ENCODE results near the gene GABBR2. TPM values are rescaled to one million over a fixed set of nuclear protein-coding genes. Genes with fewer than 3 reads are reported as not detected.
A peak's percentile ranks its signal among the peaks of the same experiment; 100 is the strongest.

Gene GABBR2
- total RNA-seq, 6 experiments from 2014 or later, result not detected

- Histone ChIP-seq H3K27ac (no peak overlapping the region), H3K4me3 (no peak overlapping the region), H3K4me1 (no peaks in the 10 kb centered on the region), H3K36me3 (no peaks in the 10 kb centered on the region), H3K27me3 (no peaks in the 10 kb centered on the region), H3K9me3 (no peaks in the 10 kb centered on the region)
- intact Hi-C loops (cut with DNase I), result no loop called here
- 20% methylated on average over 4 of the region's 4 CpGs for WGBS (ENCODE audit: insufficient coverage, low coverage, low lambda C conversion rate, missing lambda C conversion rate)
- no peak for DNase-seq
- TF ChIP-seq POLR2A (IDR thresholded peaks at IDR 0.05), result no peak
- TF ChIP-seq, protein P1, sequence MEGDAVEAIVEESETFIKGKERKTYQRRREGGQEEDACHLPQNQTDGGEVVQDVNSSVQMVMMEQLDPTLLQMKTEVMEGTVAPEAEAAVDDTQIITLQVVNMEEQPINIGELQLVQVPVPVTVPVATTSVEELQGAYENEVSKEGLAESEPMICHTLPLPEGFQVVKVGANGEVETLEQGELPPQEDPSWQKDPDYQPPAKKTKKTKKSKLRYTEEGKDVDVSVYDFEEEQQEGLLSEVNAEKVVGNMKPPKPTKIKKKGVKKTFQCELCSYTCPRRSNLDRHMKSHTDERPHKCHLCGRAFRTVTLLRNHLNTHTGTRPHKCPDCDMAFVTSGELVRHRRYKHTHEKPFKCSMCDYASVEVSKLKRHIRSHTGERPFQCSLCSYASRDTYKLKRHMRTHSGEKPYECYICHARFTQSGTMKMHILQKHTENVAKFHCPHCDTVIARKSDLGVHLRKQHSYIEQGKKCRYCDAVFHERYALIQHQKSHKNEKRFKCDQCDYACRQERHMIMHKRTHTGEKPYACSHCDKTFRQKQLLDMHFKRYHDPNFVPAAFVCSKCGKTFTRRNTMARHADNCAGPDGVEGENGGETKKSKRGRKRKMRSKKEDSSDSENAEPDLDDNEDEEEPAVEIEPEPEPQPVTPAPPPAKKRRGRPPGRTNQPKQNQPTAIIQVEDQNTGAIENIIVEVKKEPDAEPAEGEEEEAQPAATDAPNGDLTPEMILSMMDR (IDR thresholded peaks at IDR 0.05), result no peak
- ATAC-seq, result peak in 1 of 4 donors; percentile 23
Measured at GRCh38 chr9:98720402-98720801, 11.7 kb upstream of the GABBR2 start.

GRCh38 chr9:98719055-98719454 is 10.3 kb upstream of the GABBR2 start:
- H3K27ac ChIP-seq, result no peak overlapping the region
- no peaks in the 10 kb centered on the region for H3K9me3 ChIP-seq
- intact Hi-C loops (cut with DNase I), result no loop called here
- DNase-seq (no peak), ATAC-seq (no peak)
- 25% methylated on average over 2 of the region's 2 CpGs for WGBS (ENCODE audit: insufficient coverage, low coverage, low lambda C conversion rate, missing lambda C conversion rate)
- H3K27me3 ChIP-seq, result no peaks in the 10 kb centered on the region
- no peaks in the 10 kb centered on the region for H3K4me1 ChIP-seq
- H3K36me3 ChIP-seq, result no peaks in the 10 kb centered on the region
- TF ChIP-seq, protein P1 (IDR thresholded peaks at IDR 0.05), result no peak
- TF ChIP-seq POLR2A (IDR thresholded peaks at IDR 0.05), result no peak
- H3K4me3 ChIP-seq, result no peak overlapping the region

DNA sequence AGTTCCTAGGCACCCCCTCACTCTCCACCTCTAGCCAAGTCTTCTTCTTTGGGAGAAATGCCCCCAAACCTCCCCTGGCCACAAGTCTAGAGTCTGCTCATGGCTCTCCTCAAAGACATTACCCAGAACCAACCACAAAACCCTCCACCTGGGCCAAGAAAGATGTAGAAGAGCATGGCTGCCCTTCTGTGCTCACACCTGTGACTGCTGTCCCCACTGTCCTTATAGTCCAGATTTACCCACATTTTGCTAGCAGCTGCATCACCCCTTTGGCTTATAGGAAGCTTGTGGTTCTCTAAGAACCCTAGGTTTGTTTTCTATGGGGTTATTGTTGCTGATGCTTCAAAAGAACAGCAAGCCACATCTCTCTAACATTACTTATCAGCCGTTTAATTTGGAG is 6.1 kb upstream of the GABBR2 start:
- H3K36me3 ChIP-seq, result no peaks in the 10 kb centered on the region
- no peaks in the 10 kb centered on the region for H3K9me3 ChIP-seq
- 8% methylated on average over 1 of the region's 1 CpG for WGBS (ENCODE audit: insufficient coverage, low coverage, low lambda C conversion rate, missing lambda C conversion rate)
- intact Hi-C loops (cut with DNase I), result no loop called here
- no peak for ATAC-seq
- no peak overlapping the region for H3K4me3 ChIP-seq
- peaks cover 0 to 4% of the 10 kb centered on the region in 2 donors for H3K27me3 ChIP-seq
- H3K27ac ChIP-seq, result no peak overlapping the region
- TF ChIP-seq, protein P1 (IDR thresholded peaks at IDR 0.05), result no peak
- TF ChIP-seq POLR2A (IDR thresholded peaks at IDR 0.05), result no peak
- no peaks in the 10 kb centered on the region for H3K4me1 ChIP-seq
- no peak for DNase-seq

- no peak for DNase-seq
- no peak for ATAC-seq
- H3K27ac ChIP-seq, result no peak overlapping the region
- intact Hi-C loops (cut with DNase I), result no loop called here
- H3K4me1 ChIP-seq, result peaks cover 0 to 7% (median 0%) of the 10 kb centered on the region in 4 donors
- H3K4me3 ChIP-seq, result no peak overlapping the region
- peaks cover 6 to 14% of the 10 kb centered on the region in 2 donors for H3K27me3 ChIP-seq
- TF ChIP-seq POLR2A (IDR thresholded peaks at IDR 0.05), result no peak
- TF ChIP-seq, protein P1 (IDR thresholded peaks at IDR 0.05), result no peak
- no peaks in the 10 kb centered on the region for H3K9me3 ChIP-seq
- no peaks in the 10 kb centered on the region for H3K36me3 ChIP-seq
Measured at GRCh38 chr9:98712987-98713386, 4.3 kb upstream of the GABBR2 start.

All from right lobe of liver (tissue), 6 donors.